Memory B cell (primary cell): ENCODE results near the gene CELSR1.

Source experiments
- ATAC-seq: fragments of 150-1000 bp; cut with Tn5 transposase; 2 replicates; pipeline ENCODE4 v1.10.0; 2021; ENCODE audit warnings: low read depth, mild to moderate bottlenecking, moderate library complexity
- DNase-seq, 2 donors: peaks; one replicate each; pipeline ENCODE4 v3.0.0; 2022; ENCODE audit warnings: low spot score in 2 of 2
- H3K27ac Mint-ChIP-seq: one replicate; pipeline ENCODE4 v1.8.0; 2022; ENCODE audit warnings: mild to moderate bottlenecking, moderate library complexity, mixed read lengths
- H3K27me3 Mint-ChIP-seq: one replicate; pipeline ENCODE4 v1.8.0; 2022; ENCODE audit warnings: mixed read lengths
- H3K36me3 Mint-ChIP-seq: one replicate; pipeline ENCODE4 v1.8.0; 2022; ENCODE audit warnings: mild to moderate bottlenecking, mixed read lengths
- H3K4me1 Mint-ChIP-seq: one replicate; pipeline ENCODE4 v1.8.0; 2022; ENCODE audit warnings: mixed read lengths
- H3K4me3 Mint-ChIP-seq: one replicate; pipeline ENCODE4 v1.8.0; 2022; ENCODE audit warnings: mild to moderate bottlenecking, moderate library complexity, mixed read lengths
- H3K9me3 Mint-ChIP-seq: one replicate; pipeline ENCODE4 v1.8.0; 2022; ENCODE audit warnings: mixed read lengths

The CELSR1 gene

DNA sequence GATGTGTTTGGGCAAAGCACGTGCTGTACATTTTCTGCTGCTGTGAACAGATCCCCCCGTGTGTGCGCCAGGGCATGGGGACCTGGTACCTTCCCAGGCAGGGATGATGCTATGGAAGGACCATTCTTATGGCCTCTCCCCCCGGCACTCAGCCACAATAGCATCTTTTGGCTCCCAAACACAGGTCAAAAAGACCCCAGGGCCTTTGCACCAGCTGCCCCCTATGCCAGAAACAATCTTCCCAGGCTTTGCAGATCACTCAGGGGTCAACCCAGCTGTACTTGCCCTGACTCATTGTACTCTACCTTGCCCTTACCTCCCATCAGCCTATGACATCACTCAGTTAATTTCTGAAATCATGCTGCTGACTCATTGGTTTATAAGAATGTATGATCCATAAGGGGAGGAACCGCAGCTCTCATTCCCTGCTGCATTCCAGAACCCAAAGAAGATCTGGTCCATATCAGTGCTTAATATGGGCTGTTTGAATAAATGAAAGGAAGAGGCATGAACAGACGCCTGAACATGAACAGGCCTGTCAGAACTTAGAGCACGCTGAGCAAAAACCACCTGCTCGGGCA, 100.7 kb downstream of the CELSR1 start:
- peaks cover 1% of the 10 kb centered on the region for H3K27me3 Mint-ChIP-seq
- no peaks in the 10 kb centered on the region for H3K36me3 Mint-ChIP-seq
- no peak overlapping the region for H3K27ac Mint-ChIP-seq
- H3K4me1 Mint-ChIP-seq, result peaks cover 13% of the 10 kb centered on the region
- no peak for DNase-seq
- ATAC-seq, result no peak
- no peak overlapping the region for H3K4me3 Mint-ChIP-seq
- no peaks in the 10 kb centered on the region for H3K9me3 Mint-ChIP-seq

DNA sequence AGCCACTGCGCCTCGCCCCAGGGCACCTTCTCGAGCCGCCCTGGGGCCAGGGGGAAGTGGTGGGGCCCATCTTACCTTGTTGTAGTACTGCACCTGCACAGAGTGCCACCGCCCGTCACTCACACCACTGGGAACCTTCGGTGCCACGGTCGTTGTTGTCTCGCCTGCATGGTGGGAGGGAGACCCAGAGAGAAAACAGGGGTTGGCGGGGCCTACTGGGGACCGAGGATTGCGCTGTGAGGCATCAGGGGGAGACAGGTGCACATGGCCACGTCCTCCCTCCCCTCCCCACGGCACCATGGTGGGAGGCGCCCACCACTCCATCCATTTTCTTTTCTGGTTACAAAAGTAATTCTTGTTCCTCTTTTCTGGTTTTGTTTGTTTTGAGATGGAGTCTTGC, 104.1 kb downstream of the CELSR1 start:
- peaks cover 12% of the 10 kb centered on the region for H3K4me1 Mint-ChIP-seq
- peak; percentile 80 for ATAC-seq
- H3K36me3 Mint-ChIP-seq, result peaks cover 2% of the 10 kb centered on the region
- peak; percentile 58 to 61 for DNase-seq
- peak overlapping the region; percentile 96 for H3K27ac Mint-ChIP-seq
- H3K27me3 Mint-ChIP-seq, result no peaks in the 10 kb centered on the region
- H3K9me3 Mint-ChIP-seq, result no peaks in the 10 kb centered on the region
- peak overlapping the region; percentile 95 for H3K4me3 Mint-ChIP-seq

DNA sequence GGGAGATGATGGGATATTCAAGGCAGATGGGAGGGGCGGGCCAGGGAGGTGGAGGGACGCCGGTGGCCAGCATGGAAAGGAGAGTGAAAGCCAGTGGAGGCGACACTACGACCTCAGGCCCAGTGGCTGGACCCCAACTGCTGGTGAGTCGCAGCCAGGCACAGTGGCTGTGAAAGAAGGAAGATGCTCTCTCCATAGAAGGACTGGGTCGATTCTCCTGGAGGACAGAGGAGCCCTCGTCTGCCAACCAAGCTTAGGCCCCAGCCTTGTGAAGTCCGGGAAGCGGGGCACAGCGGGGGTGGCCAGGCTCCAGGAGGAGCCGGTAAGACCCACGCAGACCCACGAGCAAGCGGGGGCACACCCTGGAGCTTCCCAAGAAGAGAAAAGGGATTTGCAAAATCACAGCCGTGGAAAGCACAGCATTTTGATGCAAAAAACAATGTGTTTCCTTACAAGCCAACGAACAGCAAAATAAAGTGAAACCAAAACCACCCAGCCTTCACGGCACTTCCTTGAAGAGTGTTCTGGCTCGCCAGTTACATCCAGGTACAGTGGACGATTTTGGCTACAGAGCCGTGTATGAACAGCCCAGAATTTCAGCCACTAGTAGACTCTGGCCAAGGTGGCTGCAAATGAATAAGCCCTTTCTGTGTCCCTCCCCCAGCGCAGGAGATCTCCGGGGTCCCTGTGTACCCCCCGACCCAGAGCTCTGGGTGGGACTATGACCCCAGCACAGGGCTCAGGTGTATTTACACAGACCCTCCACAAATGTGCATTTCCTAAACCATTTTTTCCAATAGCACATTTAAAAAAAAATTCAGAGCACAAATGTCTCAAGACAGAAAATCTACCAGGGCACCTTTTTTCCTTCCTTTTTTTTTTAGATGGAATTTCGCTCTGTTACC, 105.0 kb downstream of the CELSR1 start:
- no peaks in the 10 kb centered on the region for H3K9me3 Mint-ChIP-seq
- H3K36me3 Mint-ChIP-seq, result peaks cover 2% of the 10 kb centered on the region
- peak overlapping the region; percentile 95 for H3K4me3 Mint-ChIP-seq
- peak; percentile 29 to 44 for DNase-seq
- peak; percentile 55 for ATAC-seq
- H3K27me3 Mint-ChIP-seq, result no peaks in the 10 kb centered on the region
- H3K27ac Mint-ChIP-seq, result peak overlapping the region; percentile 96
- H3K4me1 Mint-ChIP-seq, result peaks cover 12% of the 10 kb centered on the region

DNA sequence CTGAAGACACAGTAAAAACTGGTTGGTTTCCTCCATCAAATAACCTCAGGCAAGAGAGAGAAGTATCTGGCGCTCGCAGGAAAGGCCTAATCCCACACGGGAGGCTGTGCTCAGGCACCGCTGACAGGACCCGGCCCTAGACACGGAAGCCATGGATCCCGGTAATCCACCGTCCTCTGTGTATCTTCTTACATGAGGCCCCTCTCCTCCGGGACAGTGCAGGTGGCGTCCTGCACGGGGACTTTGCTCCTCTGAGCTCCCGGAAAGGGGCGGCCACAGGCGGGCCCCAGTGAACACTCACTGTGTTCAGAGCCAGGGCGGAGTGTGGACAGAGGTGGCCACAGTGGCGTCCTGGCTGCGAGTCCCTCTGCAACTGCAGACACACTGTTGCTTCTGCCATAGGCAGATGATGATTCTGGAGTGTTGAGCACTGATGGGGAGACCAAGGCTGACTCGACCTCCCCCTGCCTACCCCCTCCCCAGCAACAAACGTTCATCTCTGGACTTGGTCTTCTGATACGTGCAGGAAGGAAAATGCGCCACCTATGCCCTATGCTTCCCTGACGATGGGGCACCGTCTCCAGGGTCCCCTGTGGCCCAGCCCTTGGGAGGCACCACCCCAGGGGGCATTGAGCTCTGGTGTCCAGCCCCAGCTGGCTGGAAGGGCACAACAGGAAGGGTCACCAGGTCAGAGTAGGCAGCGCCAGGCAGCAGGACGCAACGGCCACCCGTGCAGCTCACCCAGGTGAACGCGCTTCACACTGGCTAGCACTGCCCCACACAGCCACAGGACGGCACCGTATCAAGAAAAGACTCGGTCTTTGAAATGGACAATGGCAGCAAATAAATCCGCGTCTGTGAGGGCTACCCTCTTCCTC, 106.2 kb downstream of the CELSR1 start:
- no peak for ATAC-seq
- H3K36me3 Mint-ChIP-seq, result peaks cover 6% of the 10 kb centered on the region
- peak overlapping the region; percentile 95 for H3K4me3 Mint-ChIP-seq
- H3K27me3 Mint-ChIP-seq, result no peaks in the 10 kb centered on the region
- H3K4me1 Mint-ChIP-seq, result peaks cover 12% of the 10 kb centered on the region
- DNase-seq, result no peak
- H3K9me3 Mint-ChIP-seq, result no peaks in the 10 kb centered on the region
- H3K27ac Mint-ChIP-seq, result peak overlapping the region; percentile 96

DNA sequence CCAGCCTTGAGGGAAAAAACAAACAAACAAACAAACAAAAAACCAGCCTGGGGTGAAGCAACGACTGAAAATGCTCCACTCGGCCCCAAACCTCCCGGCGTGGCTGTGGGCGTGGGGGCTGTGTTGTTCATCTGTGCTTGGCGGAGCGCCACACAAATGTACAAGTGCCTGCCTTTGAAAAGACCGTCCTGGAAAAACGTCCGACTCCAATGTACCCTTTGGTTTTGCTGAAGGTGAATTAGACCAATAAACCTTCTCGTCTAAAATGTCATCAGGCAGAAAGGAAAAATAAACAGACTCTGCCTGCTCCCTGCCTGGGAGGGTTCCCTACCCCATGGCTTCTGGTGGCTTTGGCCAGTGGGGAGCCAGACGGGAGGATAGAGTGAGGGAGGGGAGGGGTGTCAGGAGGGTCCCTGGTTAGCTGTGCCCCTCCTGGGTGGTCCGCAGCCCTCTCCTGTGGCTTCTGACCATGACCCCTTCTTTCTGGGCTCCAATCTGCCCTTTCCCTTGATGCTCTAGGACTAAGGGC, 108.0 kb downstream of the CELSR1 start:
- Mint-ChIP-seq H3K27me3 (no peaks in the 10 kb centered on the region), H3K4me1 (peaks cover 19% of the 10 kb centered on the region), H3K27ac (no peak overlapping the region)

DNA sequence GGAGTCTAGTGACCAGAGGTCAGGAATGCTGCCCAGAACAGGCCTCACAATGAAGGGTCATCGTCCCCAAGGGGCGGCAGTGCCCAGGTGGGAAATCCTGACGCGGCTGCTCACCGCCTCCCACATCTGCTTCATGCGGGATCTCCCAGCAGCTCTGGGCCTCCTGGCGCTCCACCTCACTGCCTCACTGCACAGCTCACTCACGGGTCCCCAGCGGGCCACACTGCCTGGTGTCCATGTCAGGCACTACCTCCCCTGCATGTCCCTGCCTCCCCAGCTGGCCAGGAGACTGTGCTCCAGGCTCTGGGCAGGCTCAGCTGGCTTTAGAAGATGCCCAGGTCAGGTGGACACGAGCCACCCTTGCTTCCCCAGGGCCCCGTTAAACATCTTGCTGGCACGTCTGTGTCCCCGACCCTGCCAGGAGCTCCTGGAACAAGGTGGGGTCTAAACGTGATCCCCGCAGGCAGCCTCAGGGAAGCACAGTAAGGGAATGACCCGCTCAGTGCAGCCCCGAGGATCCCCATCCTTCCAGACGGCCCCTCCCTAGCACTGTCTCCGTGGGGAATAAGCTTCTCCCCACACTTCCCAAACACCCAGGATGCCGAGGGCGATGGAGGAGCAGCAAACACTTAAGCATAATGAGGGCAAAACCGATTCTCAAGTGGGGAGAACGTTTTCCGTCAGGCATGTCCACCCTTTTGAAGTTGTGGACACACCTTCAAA, 108.7 kb downstream of the CELSR1 start:
- DNase-seq, result no peak
- Mint-ChIP-seq H3K4me3 (no peak overlapping the region), H3K36me3 (peaks cover 16% of the 10 kb centered on the region), H3K27me3 (no peaks in the 10 kb centered on the region), H3K9me3 (peaks cover 4% of the 10 kb centered on the region), H3K27ac (no peak overlapping the region), H3K4me1 (peaks cover 15% of the 10 kb centered on the region)
- no peak for ATAC-seq

More for the DNA sequence above, 108.0 kb downstream of the CELSR1 start:
- peaks cover 4% of the 10 kb centered on the region for H3K9me3 Mint-ChIP-seq
- peaks cover 16% of the 10 kb centered on the region for H3K36me3 Mint-ChIP-seq
- H3K4me3 Mint-ChIP-seq, result no peak overlapping the region
- ATAC-seq, result no peak
- DNase-seq, result no peak

DNA sequence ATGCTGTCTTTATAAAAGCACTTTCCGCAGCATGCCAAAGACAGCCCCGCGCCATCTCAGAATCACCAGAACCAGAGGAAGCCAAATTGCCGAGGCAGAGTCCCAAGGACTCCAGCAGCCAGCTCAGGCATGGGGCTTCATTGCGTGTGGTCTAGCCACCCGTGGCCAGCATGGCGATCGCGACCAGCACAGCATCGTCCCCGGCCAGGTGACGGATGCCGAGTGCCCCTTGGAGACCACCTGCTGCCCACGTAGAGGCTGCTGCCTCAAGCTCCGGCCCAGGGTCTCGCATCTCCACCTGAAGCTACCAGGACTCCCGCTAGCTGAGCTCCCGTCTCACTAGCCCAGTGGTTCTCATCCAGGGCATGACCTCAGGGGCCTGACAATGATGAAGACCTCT, 109.2 kb downstream of the CELSR1 start:
- ATAC-seq (no peak), DNase-seq (no peak)
- H3K4me1 Mint-ChIP-seq, result peaks cover 13% of the 10 kb centered on the region

DNA sequence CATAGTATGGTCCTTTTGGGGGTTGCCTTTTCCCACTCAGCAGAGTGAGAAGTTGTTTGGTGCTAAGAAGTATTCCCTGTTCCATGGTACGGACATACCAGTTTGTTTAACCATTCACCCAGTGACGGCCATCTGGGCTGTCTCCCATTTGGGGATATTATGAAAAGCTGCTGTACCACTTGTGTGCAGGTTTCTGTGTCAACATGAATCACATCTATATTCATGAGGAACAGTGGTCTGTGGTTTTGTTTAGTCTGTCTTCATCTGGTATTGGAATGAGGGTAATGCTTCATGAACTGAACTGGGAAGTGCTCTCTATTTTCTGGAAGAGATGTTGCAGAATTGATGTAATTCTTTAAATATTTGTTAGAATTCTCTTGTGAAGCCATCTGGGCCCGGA, 112.4 kb downstream of the CELSR1 start:
- Mint-ChIP-seq H3K27me3 (no peaks in the 10 kb centered on the region), H3K36me3 (peaks cover 16% of the 10 kb centered on the region), H3K9me3 (peaks cover 4% of the 10 kb centered on the region), H3K4me1 (peaks cover 17% of the 10 kb centered on the region), H3K27ac (no peak overlapping the region), H3K4me3 (no peak overlapping the region)
- no peak for ATAC-seq
- DNase-seq, result no peak

More for the DNA sequence above, 109.2 kb downstream of the CELSR1 start:
- Mint-ChIP-seq H3K27ac (no peak overlapping the region), H3K4me3 (no peak overlapping the region), H3K27me3 (no peaks in the 10 kb centered on the region), H3K9me3 (peaks cover 4% of the 10 kb centered on the region), H3K36me3 (peaks cover 16% of the 10 kb centered on the region)

DNA sequence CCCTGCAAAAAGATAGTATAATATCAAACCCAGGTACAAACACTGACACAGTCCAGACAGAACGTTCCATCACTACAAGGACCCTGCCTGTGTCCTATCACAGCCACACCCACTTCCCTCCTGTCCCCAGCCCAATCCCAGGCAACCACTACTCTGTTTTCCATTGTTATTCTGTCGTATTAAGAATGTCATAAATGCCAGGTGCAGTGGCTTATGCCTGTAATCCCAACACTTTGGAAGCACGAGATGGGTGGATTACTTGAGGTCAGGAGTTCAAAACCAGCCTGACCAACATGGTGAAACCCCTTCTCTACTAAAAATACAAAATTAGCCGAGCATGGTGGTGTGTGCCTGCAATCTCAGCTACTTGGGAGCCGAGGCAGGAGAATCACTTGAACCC, 112.9 kb downstream of the CELSR1 start:
- Mint-ChIP-seq H3K36me3 (peaks cover 16% of the 10 kb centered on the region), H3K27me3 (no peaks in the 10 kb centered on the region), H3K4me3 (no peak overlapping the region), H3K9me3 (peaks cover 4% of the 10 kb centered on the region), H3K4me1 (peaks cover 17% of the 10 kb centered on the region), H3K27ac (peak overlapping the region; percentile 64)
- DNase-seq (no peak), ATAC-seq (no peak)

DNA sequence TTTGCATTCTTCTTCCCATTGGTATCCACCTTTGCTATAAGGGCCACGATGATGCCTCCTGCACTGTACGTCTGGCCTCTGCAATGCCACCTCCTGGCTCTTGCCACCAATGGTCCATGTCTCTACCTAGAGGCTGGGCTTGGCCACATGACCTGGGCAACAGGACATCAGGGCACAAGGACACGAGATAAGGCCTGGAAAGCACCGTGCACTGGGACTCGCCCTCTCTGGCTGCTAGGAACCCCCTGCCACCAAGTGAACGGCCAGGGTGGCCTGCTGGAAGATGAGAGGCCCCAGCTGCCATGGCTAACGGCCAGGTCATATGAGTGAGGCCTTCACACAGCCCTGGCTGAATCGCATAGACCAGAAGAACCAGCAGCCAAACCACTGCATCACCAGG, 114.5 kb downstream of the CELSR1 start:
- Mint-ChIP-seq H3K4me3 (no peak overlapping the region), H3K27me3 (no peaks in the 10 kb centered on the region), H3K36me3 (peaks cover 13% of the 10 kb centered on the region), H3K4me1 (peaks cover 17% of the 10 kb centered on the region), H3K9me3 (peaks cover 4% of the 10 kb centered on the region), H3K27ac (no peak overlapping the region)
- ATAC-seq, result no peak
- no peak for DNase-seq

DNA sequence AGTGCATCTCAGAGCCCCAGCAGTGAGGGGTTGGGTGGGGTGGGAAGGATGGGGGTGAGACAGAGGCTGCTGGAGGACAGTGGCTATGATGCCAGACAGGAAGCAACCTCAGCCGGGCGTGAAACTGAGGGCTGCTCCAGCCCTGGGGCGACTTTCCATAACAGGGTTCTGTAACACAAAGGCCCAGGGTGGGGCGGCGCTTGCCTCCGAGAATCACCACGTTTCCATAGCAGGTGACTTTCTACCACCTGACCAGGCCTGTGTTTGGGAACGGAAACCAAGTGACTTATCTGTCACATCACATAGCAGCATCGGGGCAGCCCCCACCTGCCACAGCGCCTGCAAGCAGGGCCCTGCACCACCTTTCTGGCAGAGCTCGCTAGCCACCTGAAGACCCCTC, 116.2 kb downstream of the CELSR1 start:
- Mint-ChIP-seq H3K4me1 (peaks cover 17% of the 10 kb centered on the region), H3K27me3 (no peaks in the 10 kb centered on the region), H3K4me3 (peak overlapping the region; percentile 11), H3K27ac (no peak overlapping the region), H3K36me3 (peaks cover 9% of the 10 kb centered on the region), H3K9me3 (peaks cover 4% of the 10 kb centered on the region)
- ATAC-seq, result peak; percentile 92
- peak; percentile 33 to 48 for DNase-seq

DNA sequence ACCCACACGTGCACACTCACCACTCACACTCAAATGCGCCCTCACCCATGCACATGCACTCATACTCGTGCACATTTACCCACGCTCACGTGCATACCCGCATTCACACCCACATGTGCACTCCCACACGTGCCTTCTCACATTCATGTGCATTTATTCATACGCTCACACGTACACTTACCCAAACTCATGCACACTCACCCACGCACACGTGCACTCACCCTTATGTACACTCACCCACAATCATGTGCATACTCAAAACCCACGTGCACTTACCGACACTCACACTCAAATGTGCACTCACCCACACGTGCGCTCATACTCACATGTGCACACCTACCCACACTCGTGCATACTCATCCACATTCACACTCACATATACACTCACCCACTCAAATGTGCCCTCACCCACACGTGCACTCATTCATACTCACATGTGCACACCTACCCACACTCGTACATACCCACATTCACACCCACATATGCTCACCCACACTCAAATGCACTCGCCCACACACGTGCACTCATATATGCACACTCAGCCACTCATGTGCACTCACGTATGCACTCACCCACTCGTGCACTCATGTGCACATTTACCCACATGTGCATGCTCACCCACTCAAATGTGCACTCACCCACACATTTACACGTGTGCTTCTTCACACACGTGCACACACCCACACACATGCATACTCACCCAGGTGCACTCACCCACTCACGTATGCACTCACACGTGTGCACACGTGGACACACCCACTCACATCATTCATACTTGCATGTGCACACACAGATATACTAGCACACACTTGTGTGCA, 117.5 kb downstream of the CELSR1 start:
- DNase-seq, result no peak
- Mint-ChIP-seq H3K36me3 (peaks cover 2% of the 10 kb centered on the region), H3K4me3 (no peak overlapping the region), H3K4me1 (peaks cover 11% of the 10 kb centered on the region), H3K27me3 (no peaks in the 10 kb centered on the region), H3K27ac (no peak overlapping the region), H3K9me3 (no peaks in the 10 kb centered on the region)
- ATAC-seq, result no peak

DNA sequence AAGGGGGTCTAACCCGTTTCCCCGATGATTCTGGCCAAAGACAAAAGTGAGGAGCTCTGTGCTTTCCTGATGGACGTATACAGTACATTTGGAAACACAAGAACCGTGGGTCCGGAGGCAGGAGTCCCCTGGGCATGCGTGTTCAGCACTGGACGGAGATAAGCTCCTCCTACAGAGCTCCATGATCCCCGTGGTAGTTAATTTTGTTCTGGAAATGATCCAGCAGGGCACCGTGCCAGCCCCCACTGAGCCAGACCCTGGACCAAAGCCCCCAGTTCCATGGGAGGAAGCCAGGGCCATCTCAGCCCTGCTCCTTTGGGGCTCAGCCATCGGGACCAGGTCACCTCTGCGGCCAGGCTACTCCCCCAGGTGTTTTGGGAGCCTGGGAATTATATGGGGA, 118.6 kb downstream of the CELSR1 start:
- H3K4me3 Mint-ChIP-seq, result no peak overlapping the region
- ATAC-seq (no peak), DNase-seq (no peak)
- no peaks in the 10 kb centered on the region for H3K27me3 Mint-ChIP-seq
- H3K4me1 Mint-ChIP-seq, result peaks cover 13% of the 10 kb centered on the region
- no peaks in the 10 kb centered on the region for H3K9me3 Mint-ChIP-seq
- peaks cover 2% of the 10 kb centered on the region for H3K36me3 Mint-ChIP-seq
- no peak overlapping the region for H3K27ac Mint-ChIP-seq
